NCI-H2227 (cell line): Measurements from ENCODE around the gene PHLDA3.
"Not testable (repeated sequence)": the region's sequence is repeated elsewhere in the genome, so short reads cannot be mapped to it uniquely, and the experiment has no call there.

Experiments
- DNase-seq: peaks from one replicate; lab custom pipeline; 2025; ENCODE audit not compliant: unreplicated experiment; lab: John Stamatoyannopoulos, UW

The PHLDA3 gene

GRCh38 chr1:201504179-201504631 is 35.2 kb upstream of the PHLDA3 start:
- no peak for DNase-seq

GRCh38 chr1:201503397-201504176 is 34.6 kb upstream of the PHLDA3 start:
- DNase-seq: no peak

- no peak for DNase-seq
Measured at GRCh38 chr1:201502511-201502857, 33.5 kb upstream of the PHLDA3 start.

GRCh38 chr1:201501812-201502510 is 33.0 kb upstream of the PHLDA3 start:
- no peak for DNase-seq

- DNase-seq: no peak
Measured at GRCh38 chr1:201501144-201501543, 32.2 kb upstream of the PHLDA3 start.

- DNase-seq: no peak
Measured at GRCh38 chr1:201500670-201501120, 31.7 kb upstream of the PHLDA3 start.

- DNase-seq: no peak
Measured at GRCh38 chr1:201499795-201500669, 31.0 kb upstream of the PHLDA3 start.

GRCh38 chr1:201499191-201499590 is 30.2 kb upstream of the PHLDA3 start:
- DNase-seq: no peak

- no peak for DNase-seq
Measured at GRCh38 chr1:201498621-201499020, 29.6 kb upstream of the PHLDA3 start.

- DNase-seq: no peak
Measured at GRCh38 chr1:201497935-201498509, 29.0 kb upstream of the PHLDA3 start.

- DNase-seq: no peak
Measured at GRCh38 chr1:201496296-201496690, 27.3 kb upstream of the PHLDA3 start.

GRCh38 chr1:201495551-201496295 is 26.7 kb upstream of the PHLDA3 start:
- no peak for DNase-seq

GRCh38 chr1:201493757-201494617 is 25.0 kb upstream of the PHLDA3 start:
- no peak for DNase-seq

- not testable (repeated sequence) for DNase-seq
Measured at GRCh38 chr1:201493026-201493656, 24.2 kb upstream of the PHLDA3 start.

- no peak for DNase-seq
Measured at GRCh38 chr1:201491896-201492511, 23.0 kb upstream of the PHLDA3 start.

GRCh38 chr1:201490708-201491131 is 21.7 kb upstream of the PHLDA3 start:
- no peak for DNase-seq

- no peak for DNase-seq
Measured at GRCh38 chr1:201489643-201490261, 20.8 kb upstream of the PHLDA3 start.
